Loucy (cell line): ENCODE data around the gene SYNE3.

Experiments used
- H2AFZ ChIP-seq: fragments of 200-600 bp; sonication (generic); 2 replicates; pipeline ENCODE4 v1.6.0; 2016; ENCODE audit warnings: antibody characterized with exemption, mild to moderate bottlenecking, low read length, moderate library complexity
- H3F3A ChIP-seq: fragments of 200-600 bp; 2 replicates; pipeline ENCODE4 v1.6.0; 2016; ENCODE audit warnings: antibody characterized with exemption, low read depth, mild to moderate bottlenecking
- H3K27me3 ChIP-seq: fragments of 200-600 bp; sonication (generic); 2 replicates; pipeline ENCODE4 v1.6.1; 2014; ENCODE audit warnings: low read length, mild to moderate bottlenecking; ENCODE audit not compliant: insufficient read depth, poor library complexity, severe bottlenecking
- H3K36me3 ChIP-seq: fragments of 200-600 bp; sonication (generic); 2 replicates; pipeline ENCODE4 v1.6.1; 2016; ENCODE audit warnings: low read length; ENCODE audit not compliant: insufficient read depth
- H3K4me1 ChIP-seq: fragments of 200-600 bp; sonication (generic); 2 replicates; pipeline ENCODE4 v1.5.1; 2014; ENCODE audit warnings: low read length, mild to moderate bottlenecking; ENCODE audit not compliant: insufficient read depth, poor library complexity, severe bottlenecking
- H3K4me2 ChIP-seq: fragments of 200-600 bp; sonication (generic); 2 replicates; pipeline ENCODE4 v1.6.0; 2014; ENCODE audit warnings: antibody characterized with exemption, low read length, low read depth, mild to moderate bottlenecking; ENCODE audit not compliant: poor library complexity, severe bottlenecking
- H3K4me3 ChIP-seq: fragments of 200-600 bp; sonication (generic); 2 replicates; pipeline ENCODE4 v1.5.1; 2014; ENCODE audit warnings: low read length, mild to moderate bottlenecking, mixed read lengths; ENCODE audit not compliant: poor library complexity, severe bottlenecking
- H3K79me2 ChIP-seq: fragments of 200-600 bp; sonication (generic); 2 replicates; pipeline ENCODE4 v1.6.1; 2014; ENCODE audit warnings: low read length; ENCODE audit not compliant: insufficient read depth
- H3K9ac ChIP-seq: fragments of 200-600 bp; sonication (generic); 2 replicates; pipeline ENCODE4 v1.6.0; 2014; ENCODE audit warnings: mild to moderate bottlenecking, low read depth, low read length, moderate library complexity; ENCODE audit not compliant: poor library complexity, severe bottlenecking
- H3K9me2 ChIP-seq: fragments of 200-600 bp; sonication (generic); replicated peaks from 2 replicates; pipeline ENCODE4 v1.6.1; 2016; ENCODE audit warnings: low read depth, low read length, mixed read lengths
- H3K9me3 ChIP-seq: fragments of 200-600 bp; sonication (generic); 2 replicates; pipeline ENCODE4 v1.6.1; 2014; ENCODE audit warnings: mild to moderate bottlenecking, antibody characterized with exemption, low read length, low read depth; ENCODE audit not compliant: insufficient read depth
- H4K20me1 ChIP-seq: fragments of 200-600 bp; sonication (generic); 2 replicates; pipeline ENCODE4 v1.6.0; 2014; ENCODE audit warnings: antibody characterized with exemption, low read length, mild to moderate bottlenecking; ENCODE audit not compliant: insufficient read depth, poor library complexity, severe bottlenecking
- CTCF ChIP-seq: fragments of 200-600 bp; sonication (generic); conservative IDR thresholded peaks from 2 replicates; pipeline ENCODE4 v1.5.1; 2014; ENCODE audit warnings: mild to moderate bottlenecking, antibody characterized with exemption, low read length
- EZH2phosphoT487 ChIP-seq: fragments of 200-600 bp; IDR thresholded peaks from 2 replicates; pipeline ENCODE4 v1.6.1; 2018; ENCODE audit warnings: antibody characterized with exemption, mild to moderate bottlenecking, moderate library complexity, borderline replicate concordance

Gene SYNE3

GRCh38 chr14:95484296-95484695, 32.2 kb downstream of the SYNE3 start:
- TF ChIP-seq EZH2phosphoT487 (no peak), CTCF (no peak)
- H3F3A ChIP-seq = no peaks in the 10 kb centered on the region
- no peak overlapping the region for H3K4me3 ChIP-seq
- no peaks in the 10 kb centered on the region for H3K27me3 ChIP-seq
- H3K9me3 ChIP-seq = no peaks in the 10 kb centered on the region
- H3K79me2 ChIP-seq = no peaks in the 10 kb centered on the region
- H3K9me2 ChIP-seq = no peaks in the 10 kb centered on the region
- H3K4me2 ChIP-seq = no peak overlapping the region
- H3K36me3 ChIP-seq = no peaks in the 10 kb centered on the region
- no peak overlapping the region for H3K9ac ChIP-seq
- peaks cover 7% of the 10 kb centered on the region for H3K4me1 ChIP-seq
- no peaks in the 10 kb centered on the region for H4K20me1 ChIP-seq
- H2AFZ ChIP-seq = no peak overlapping the region

- TF ChIP-seq CTCF (no peak), EZH2phosphoT487 (no peak)
- no peaks in the 10 kb centered on the region for H4K20me1 ChIP-seq
- H3K9me2 ChIP-seq = no peaks in the 10 kb centered on the region
- H3K79me2 ChIP-seq = no peaks in the 10 kb centered on the region
- H3K4me2 ChIP-seq = no peak overlapping the region
- H2AFZ ChIP-seq = no peak overlapping the region
- peaks cover 11% of the 10 kb centered on the region for H3K4me1 ChIP-seq
- H3F3A ChIP-seq = no peaks in the 10 kb centered on the region
- H3K4me3 ChIP-seq = no peak overlapping the region
- H3K36me3 ChIP-seq = no peaks in the 10 kb centered on the region
- no peaks in the 10 kb centered on the region for H3K9me3 ChIP-seq
- no peaks in the 10 kb centered on the region for H3K27me3 ChIP-seq
- no peak overlapping the region for H3K9ac ChIP-seq
These were observed 32.9 kb downstream of the SYNE3 start for GRCh38 chr14:95483309-95484165.

- TF ChIP-seq CTCF (no peak), EZH2phosphoT487 (no peak)
- no peaks in the 10 kb centered on the region for H3K27me3 ChIP-seq
- H3F3A ChIP-seq = no peaks in the 10 kb centered on the region
- H2AFZ ChIP-seq = no peak overlapping the region
- H3K9me2 ChIP-seq = no peaks in the 10 kb centered on the region
- H3K4me3 ChIP-seq = no peak overlapping the region
- H3K79me2 ChIP-seq = no peaks in the 10 kb centered on the region
- no peak overlapping the region for H3K9ac ChIP-seq
- H3K36me3 ChIP-seq = no peaks in the 10 kb centered on the region
- H3K4me2 ChIP-seq = no peak overlapping the region
- peaks cover 18% of the 10 kb centered on the region for H3K4me1 ChIP-seq
- no peaks in the 10 kb centered on the region for H4K20me1 ChIP-seq
- H3K9me3 ChIP-seq = no peaks in the 10 kb centered on the region
These were observed 33.7 kb downstream of the SYNE3 start for GRCh38 chr14:95482627-95483308.
